NCI-H526 treated with DMSO at 0.1 percent for 48 hours (cell line): Measurements from ENCODE around the gene VCY.
"Not testable (repeated sequence)": the region's sequence is repeated elsewhere in the genome, so short reads cannot be mapped to it uniquely, and the experiment has no call there.

Source experiments
- DNase-seq: peaks from one replicate; lab custom pipeline; 2025; lab: John Stamatoyannopoulos, UW

The VCY gene

GRCh38 chrY:13986373-13986772 lies at the start of gene VCY:
VCY (minus strand) TSS chrY:13986473; CDS start chrY:13986440, 33 bp downstream.
- not testable (repeated sequence) for DNase-seq

- not testable (repeated sequence) for DNase-seq
Measured at GRCh38 chrY:14030395-14030794, 44.1 kb upstream of the VCY start.

- not testable (repeated sequence) for DNase-seq
Measured at GRCh38 chrY:14011916-14012315, 25.6 kb upstream of the VCY start.

GRCh38 chrY:13942406-13942805 lies 43.9 kb downstream of the VCY start:
- not testable (repeated sequence) for DNase-seq
